ENCODE results near the gene CYB561D2.

Gene CYB561D2

GRCh38 chr3:50324351-50325112 lies 26.1 kb upstream of the CYB561D2 start:
- peak; percentile 37 to 63 for DNase-seq

GRCh38 chr3:50325113-50325480 lies 25.6 kb upstream of the CYB561D2 start:
- no peak for DNase-seq

DNA sequence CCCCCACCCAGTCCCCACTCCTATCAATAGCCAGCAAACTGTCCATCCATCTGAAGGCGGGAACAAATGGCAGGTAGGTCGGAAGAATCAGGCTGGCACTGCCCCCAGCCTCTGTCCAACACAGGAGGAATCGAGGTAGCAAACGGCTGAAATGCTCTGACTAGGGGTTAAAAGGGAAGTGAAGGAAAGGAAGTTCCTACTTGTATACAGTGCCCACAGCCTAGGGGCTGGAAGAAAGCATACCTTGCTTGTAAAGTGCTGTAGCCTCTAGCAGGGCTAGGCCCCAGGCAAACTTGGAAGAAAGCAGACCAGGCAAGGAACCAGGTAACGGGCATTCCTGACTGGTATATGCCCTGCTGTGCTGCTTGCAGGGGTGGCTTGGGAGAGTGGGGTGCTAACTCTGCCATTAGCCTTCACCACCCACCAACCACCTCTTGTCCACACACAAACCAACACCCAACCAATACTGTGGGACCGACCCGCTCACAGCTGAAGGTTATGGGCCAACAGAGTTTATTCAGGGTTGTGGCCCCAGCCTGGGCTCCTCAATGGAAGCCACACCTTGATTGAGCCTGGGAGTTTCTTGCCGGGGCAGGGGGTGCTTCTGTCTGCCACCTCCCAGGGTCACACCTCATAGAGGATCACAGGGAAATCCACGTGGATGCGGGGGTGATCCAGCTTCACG lies 25.0 kb upstream of the CYB561D2 start:
- DNase-seq = no peak

DNA sequence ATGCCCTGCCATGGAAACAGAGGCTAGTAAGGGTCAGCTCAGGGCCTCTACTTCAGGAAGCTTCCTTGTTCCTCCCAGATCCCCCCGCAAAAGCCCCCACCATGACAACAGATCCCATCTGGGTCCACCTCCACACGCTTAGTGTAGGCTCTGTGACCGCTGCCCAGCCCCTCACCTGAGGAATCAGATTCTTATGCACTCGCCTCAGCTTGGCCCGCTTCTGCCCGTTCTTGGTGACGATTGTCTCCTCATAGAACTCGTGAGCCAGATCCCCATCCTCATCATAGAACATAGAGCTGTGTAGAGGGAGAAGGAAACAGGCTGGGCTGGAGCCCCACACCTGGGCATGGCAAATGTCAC lies 24.5 kb upstream of the CYB561D2 start:
- no peak for DNase-seq

GRCh38 chr3:50327129-50327528 lies 23.5 kb upstream of the CYB561D2 start:
- no peak for DNase-seq

GRCh38 chr3:50327943-50328691 lies 22.5 kb upstream of the CYB561D2 start, which contains the start of gene TUSC2:
TUSC2 (minus strand) TSS chr3:50328223; CDS start chr3:50328099, 124 bp downstream.
- DNase-seq = peak; percentile 91 to 93

GRCh38 chr3:50330330-50330729 lies 20.3 kb upstream of the CYB561D2 start:
- no peak for DNase-seq

DNA sequence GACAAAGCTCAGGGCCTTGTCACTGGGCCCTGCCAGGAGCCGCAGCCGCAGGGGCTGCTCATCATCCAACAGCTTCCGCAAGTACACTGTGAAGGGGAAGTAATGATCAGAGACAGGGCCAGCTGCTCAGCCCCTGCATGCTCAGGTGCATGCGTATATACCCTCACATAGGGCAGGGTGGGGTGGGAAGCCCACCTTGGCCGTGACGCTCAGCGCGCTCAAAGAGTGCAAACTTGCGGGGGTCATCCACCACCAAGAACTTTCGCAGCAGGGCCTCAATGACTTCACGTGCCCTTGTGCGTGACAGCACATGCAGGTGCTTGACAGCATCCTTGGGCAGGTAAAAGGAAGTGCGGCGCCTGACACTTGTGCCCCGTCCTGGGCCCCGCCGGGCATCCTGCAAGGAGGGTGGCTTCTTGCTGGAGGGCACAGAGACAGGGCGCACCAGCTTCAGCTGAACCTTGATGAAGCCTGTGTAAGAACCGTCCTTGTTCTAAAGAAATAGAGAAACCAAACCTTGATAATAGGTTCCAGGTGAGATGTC lies 19.2 kb upstream of the CYB561D2 start:
- no peak for DNase-seq

DNA sequence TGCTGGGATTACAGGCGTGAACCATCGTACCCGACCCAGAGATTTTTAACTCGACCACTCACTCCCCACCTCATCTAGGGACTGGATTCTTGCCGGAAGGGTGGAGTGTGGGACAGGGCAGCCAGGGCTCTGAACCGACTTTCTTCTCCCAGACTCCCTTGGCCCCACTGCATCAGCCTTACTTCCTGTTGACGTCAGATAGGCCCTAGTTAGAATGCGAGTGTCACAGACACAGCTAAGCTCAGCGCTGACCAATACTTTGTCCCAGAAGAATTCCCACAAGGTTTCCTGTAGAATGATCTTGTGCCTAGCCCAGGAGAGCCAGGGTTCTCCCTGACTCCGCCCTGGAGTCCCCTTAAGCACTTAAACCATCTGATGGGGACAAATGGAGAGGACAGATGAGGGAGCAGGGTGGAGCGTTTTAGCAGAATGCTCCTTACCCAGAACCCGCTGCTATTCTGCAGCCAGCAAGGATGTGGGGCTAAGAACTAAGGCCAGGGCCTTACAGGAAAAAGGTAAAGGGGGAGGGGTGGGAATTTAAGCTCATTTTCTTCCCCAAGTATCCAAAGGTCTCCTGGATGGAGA lies 16.8 kb upstream of the CYB561D2 start:
- no peak for DNase-seq

- no peak for DNase-seq
These were observed 16.2 kb upstream of the CYB561D2 start for GRCh38 chr3:50334339-50335075.

- peak in 1 of 2 experiments; percentile 51 for DNase-seq
These were observed 14.0 kb upstream of the CYB561D2 start for GRCh38 chr3:50336452-50337174.

GRCh38 chr3:50337175-50337861 lies 13.3 kb upstream of the CYB561D2 start:
- peak; percentile 93 to 95 for DNase-seq

DNA sequence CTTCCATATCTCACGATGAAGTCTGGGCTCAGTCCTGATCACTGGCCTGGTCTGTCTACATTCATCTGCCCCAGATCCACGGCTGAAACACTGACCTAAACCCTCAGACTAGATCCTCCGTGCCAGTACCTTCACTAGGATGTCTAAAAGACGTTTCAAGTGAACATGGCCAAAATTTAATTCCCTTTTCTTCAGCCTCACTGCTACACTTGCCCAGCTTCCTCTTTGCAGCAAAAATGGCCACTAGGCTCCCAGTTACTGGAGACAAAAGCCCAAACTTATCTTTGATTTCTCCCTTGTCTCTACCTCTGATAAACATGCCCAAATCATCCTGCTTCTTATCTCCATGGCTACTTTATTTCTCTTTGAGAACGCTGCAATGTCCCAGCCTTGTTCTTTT lies 11.7 kb upstream of the CYB561D2 start:
- DNase-seq = no peak

DNA sequence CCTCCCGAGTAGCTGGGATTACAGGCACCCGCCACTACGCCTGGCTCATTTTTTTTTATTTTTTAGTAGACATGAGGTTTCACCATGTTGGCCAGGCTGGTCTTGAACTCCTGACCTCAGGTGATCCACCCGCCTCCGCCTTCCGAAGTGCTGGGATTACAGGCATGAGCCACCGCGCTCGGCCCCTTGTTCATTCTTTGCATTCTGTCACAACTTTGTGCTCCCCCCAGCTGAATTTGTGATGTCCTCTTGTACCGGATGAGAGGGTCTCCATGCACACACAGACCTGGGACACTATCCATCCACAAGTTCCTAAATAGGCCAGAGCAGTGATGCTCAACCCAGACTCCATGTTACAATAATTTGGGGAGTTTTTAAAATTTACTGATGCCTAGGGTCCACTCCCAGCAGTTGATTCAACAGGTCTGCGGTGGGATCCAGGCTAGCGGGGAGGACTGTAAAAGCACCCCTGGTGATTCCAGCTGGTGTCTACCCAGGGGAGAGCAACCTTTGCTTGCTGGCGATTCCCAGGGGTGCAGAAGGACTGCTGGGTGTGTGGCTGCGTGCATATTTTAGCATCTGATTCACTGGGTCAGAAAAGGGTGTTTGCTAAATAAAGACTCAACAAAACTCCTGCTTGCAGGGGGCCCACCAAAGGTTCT lies 11.0 kb upstream of the CYB561D2 start:
- no peak for DNase-seq

GRCh38 chr3:50340147-50340447 lies 10.6 kb upstream of the CYB561D2 start:
- DNase-seq = no peak

DNA sequence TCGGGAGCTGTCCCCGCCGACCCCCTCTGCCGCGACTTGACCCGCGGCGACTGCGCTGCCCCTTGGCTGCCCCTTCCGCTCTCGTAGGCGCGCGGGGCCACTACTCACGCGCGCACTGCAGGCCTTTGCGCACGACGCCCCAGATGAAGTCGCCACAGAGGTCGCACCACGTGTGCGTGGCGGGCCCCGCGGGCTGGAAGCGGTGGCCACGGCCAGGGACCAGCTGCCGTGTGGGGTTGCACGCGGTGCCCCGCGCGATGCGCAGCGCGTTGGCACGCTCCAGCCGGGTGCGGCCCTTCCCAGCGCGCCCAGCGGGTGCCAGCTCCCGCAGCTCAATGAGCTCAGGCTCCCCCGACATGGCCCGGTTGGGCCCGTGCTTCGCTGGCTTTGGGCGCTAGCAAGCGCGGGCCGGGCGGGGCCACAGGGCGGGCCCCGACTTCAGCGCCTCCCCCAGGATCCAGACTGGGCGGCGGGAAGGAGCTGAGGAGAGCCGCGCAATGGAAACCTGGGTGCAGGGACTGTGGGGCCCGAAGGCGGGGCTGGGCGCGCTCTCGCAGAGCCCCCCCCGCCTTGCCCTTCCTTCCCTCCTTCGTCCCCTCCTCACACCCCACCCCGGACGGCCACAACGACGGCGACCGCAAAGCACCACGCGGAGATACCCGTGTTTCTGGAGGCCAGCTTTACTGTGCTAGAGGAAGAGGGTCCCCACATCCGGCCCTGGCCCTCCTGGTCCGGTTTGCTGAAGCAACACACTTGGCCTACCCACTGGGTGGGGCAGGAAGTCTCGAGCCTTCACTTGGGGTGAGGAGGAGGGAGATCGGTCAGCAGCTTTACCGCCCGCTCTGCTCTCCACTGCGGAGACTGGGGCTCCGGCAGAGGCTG lies 10.0 kb upstream of the CYB561D2 start, which contains the start of gene RASSF1:
Gene RASSF1, minus strand, starts transcription at position 389 of the 882 bp plus-strand sequence. Its CDS starts 31 bp downstream, at position 358.
- peak; percentile 55 to 65 for DNase-seq

DNA sequence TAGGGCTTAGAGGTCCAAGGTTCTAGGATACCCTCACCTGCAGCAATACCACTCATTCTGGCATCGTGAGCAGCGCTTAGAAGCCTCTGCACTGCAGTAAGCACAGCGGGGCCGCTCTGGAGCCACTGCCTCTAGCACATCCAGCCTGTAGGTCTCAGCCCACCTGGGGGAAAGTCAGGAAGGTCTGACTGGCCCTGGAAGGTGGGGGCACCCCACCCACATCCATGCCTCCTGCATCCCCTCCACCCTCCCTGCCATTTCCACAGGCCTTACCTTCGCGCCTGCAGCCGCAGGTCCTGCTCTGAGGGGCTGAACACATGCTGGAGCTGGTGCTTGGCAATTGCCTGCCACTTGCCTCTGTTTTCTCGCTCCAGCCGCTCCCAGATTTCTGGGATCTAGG lies 9.1 kb upstream of the CYB561D2 start:
- no peak for DNase-seq

DNA sequence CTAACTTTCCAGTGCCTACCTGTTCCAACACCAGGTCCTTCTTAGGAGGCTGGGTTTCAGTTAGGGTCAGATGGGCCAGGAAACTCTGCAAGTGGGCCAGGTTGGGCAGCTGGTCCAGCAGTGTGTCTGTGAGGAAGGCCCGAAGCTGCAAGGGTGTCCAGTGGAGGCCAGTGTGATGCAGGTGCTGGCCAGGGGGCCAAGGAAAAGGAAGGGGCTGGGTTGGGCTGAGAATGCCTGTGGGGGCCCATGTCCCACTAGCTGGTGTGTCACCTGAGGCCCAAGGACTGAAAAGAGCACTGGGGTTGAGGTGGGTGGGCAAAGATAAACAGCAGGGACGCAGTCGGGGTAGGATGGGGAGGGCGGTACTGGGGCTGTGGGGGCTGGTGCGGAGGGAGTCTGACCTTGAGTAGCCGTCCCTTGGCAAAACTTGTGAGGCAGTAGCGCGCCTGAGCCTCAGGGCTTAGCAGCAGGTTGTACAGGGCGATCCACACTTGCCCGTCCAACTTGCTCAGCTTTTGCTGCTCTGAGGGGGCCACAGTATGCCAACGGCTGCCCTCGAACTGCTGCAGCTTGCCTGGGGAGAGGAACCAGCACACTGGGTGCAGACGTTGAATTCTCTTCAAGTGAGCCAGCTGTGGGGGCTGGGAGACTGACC lies 8.5 kb upstream of the CYB561D2 start:
- no peak for DNase-seq
